ENCODE data around the gene P4HA2. TPM values are rescaled to one million over a fixed set of nuclear protein-coding genes. Genes with fewer than 3 reads are reported as not detected.

P4HA2 gene
- polyA plus RNA-seq, 1 donor from 2014 or later = 0.26 TPM

DNA sequence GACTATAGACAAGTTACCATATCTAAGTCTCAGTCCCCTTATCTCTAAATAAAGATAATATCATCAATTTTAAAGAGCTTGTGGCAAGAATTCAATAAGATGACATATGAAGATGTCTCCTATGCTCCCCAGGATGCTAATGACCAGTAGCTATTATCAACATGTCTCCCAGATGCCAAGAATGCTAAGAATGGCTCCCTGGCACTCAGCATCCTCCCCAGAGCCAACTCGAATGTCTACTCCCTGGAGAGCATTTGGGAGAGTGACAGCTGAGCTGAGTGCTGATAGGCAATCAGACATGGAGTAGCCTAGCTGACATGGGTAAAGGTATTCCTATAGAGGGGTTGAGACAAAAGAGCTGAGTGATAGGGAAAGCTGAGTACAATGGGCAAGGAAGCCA lies 15.9 kb downstream of the P4HA2 start:
- H3K27ac Mint-ChIP-seq = no peak overlapping the region
- H3K4me1 Mint-ChIP-seq = no peaks in the 10 kb centered on the region
- no peaks in the 10 kb centered on the region for H3K9me3 Mint-ChIP-seq
- H3K27me3 Mint-ChIP-seq = no peaks in the 10 kb centered on the region
- H3K4me3 Mint-ChIP-seq = no peak overlapping the region
- H3K36me3 Mint-ChIP-seq = peaks cover 2% of the 10 kb centered on the region

DNA sequence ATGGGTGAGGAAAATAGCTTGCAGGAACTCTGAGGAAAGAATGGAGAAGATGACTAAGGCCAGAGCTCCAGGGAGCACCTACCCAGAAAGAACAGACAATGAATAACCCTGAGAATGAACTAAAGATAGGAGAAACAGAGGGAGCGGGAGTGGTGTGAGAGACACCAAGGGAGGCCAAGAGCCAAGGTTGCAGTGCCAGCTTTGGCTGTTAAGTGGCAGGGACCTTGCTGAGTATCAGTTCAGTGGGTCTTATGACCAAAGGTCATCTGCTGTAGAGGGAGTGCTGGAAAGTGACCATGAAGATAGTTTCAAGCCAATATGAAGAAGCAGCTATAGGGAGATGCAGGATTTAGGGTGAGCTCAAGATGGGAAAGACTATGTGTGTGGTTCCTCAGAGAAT lies 16.7 kb downstream of the P4HA2 start:
- no peaks in the 10 kb centered on the region for H3K4me1 Mint-ChIP-seq
- no peaks in the 10 kb centered on the region for H3K27me3 Mint-ChIP-seq
- H3K27ac Mint-ChIP-seq = no peak overlapping the region
- peaks cover 2% of the 10 kb centered on the region for H3K36me3 Mint-ChIP-seq
- no peaks in the 10 kb centered on the region for H3K9me3 Mint-ChIP-seq
- H3K4me3 Mint-ChIP-seq = no peak overlapping the region

DNA sequence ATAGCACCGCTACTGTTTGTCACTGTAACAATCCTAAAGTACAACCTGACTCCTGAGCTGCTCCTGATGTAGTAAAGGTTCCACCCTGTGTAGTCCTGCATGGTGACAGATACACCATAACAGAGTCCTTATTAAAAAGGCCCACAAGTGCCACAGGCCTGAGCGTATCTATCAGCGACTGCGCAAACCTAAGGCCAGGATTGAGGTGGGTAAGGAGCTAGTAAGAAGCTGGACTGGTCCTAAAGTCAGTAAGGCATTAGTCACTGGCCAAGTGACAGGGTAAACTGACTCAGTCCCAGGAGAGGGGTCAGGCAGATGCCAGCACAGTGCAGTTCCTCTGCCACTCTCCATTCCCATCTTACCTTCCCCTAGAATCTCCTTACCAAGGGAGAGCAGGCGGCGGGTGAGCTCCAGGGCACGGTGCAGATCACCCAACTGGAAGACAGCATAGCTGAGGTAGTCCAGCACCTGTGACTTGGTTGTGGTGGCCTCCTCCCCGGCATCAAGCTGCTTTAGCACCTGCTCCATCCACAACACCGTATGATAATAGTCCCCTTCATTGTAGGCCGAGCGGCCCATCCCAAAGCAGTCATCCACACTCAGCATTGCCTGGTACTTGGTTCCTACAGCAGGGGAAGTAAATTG lies 17.6 kb downstream of the P4HA2 start:
- H3K9me3 Mint-ChIP-seq = no peaks in the 10 kb centered on the region
- no peaks in the 10 kb centered on the region for H3K4me1 Mint-ChIP-seq
- H3K27ac Mint-ChIP-seq = no peak overlapping the region
- H3K27me3 Mint-ChIP-seq = no peaks in the 10 kb centered on the region
- H3K4me3 Mint-ChIP-seq = no peak overlapping the region
- peaks cover 2% of the 10 kb centered on the region for H3K36me3 Mint-ChIP-seq

DNA sequence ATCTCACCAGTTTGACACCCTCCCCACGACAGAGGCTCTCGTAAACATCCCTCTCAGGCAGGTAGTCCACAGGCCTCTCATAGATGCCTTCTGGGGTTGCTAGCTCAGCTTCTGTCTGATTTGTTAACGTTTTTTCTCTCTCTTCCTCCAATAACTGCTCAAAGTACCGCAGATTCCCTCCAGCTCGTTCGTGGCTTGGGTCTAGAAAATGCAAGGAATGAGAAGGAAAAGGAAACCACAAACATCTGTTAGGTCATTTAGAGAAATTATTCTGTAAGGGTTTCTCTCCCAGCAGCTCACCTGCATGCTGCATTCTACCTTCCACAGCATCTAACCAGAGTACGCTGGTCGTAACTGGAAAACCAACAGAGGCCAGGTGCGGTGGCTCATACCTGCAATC lies 18.5 kb downstream of the P4HA2 start:
- Mint-ChIP-seq H3K9me3 (no peaks in the 10 kb centered on the region), H3K27me3 (no peaks in the 10 kb centered on the region), H3K27ac (no peak overlapping the region)

DNA sequence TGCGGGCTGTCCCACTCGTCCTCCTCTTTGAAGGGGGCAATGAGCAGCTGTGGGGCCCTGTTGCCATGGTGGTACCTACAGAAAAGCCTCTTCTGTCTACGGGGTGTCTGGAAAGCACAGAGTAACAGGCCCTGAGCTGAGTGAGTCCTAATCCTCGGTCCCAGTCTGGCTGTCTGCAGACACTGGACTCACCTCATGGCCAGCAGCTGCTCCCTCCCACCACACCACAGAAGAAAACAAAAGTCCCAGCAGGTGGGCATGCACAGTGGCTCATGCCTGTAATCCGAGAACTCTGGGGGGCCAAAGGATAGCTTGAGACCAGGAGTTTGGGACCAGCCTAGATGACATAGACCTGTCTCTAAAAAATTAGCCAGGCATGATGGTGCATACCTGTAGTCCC lies 19.9 kb downstream of the P4HA2 start:
- Mint-ChIP-seq H3K9me3 (no peaks in the 10 kb centered on the region), H3K4me3 (no peak overlapping the region), H3K27ac (no peak overlapping the region), H3K4me1 (peaks cover 0 to 3% (median 0%) of the 10 kb centered on the region in 3 donors), H3K36me3 (peaks cover 2% of the 10 kb centered on the region), H3K27me3 (no peaks in the 10 kb centered on the region)

More for the DNA sequence above, 18.5 kb downstream of the P4HA2 start:
- Mint-ChIP-seq H3K4me1 (peaks cover 0 to 3% (median 0%) of the 10 kb centered on the region in 3 donors), H3K36me3 (peaks cover 2% of the 10 kb centered on the region), H3K4me3 (no peak overlapping the region)

DNA sequence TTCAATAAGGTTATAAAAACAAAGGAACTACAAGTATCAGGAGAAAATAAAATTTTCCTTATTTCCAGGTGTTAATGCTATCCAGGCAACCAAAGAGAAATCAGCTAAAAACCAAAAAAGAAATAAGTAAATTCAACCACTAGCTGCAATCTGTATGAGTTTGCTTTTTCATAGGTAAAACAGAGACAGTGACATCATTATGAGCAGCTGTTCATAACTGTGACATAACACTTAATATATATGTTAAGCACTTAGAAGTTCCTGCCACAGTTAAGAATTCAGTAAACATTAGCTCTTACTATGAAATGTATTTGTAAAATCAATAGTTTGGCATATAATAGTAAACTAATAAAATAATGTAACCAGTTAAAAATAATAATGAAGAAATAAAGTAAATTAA lies 20.9 kb downstream of the P4HA2 start:
- Mint-ChIP-seq H3K9me3 (no peaks in the 10 kb centered on the region), H3K4me1 (peaks cover 0 to 3% (median 0%) of the 10 kb centered on the region in 3 donors), H3K27me3 (no peaks in the 10 kb centered on the region), H3K4me3 (no peak overlapping the region), H3K36me3 (peaks cover 2% of the 10 kb centered on the region), H3K27ac (no peak overlapping the region)

DNA sequence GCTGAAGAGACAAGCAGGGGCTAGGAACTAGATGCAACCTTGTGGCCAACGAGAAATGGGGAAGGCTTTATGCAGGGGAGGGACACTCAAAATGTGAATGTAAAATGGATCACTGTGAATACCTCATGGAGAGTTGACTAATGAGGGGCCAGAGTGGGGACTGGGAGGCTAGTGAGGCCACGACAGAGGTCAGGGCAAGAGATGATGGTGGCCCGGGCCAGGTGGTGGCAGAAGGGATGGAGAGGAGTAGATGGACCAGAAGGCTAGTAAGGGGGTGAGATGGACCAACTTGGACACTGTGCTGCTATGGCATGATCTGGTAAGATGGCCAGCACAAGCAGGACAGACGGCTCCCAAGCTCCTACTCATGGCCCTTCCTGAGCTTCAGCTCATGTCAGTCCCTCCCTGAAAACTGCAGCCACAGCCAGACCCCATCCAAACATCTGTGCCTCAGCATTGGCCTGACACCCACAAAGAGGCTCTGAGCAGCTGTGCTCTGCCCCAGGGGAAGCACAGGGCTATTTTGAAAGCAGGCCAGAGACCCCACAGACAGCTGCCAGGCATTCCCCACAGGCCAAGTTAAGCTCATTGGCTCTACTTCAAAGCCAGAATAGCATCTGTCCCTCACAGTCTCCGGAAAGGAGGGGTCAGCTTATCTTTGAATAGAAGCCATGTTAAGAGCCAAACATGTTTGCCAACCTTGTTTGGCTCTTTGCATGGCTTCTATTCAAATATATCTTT lies 22.1 kb downstream of the P4HA2 start:
- peaks cover 2% of the 10 kb centered on the region for H3K36me3 Mint-ChIP-seq
- peaks cover 0 to 3% (median 0%) of the 10 kb centered on the region in 3 donors for H3K4me1 Mint-ChIP-seq
- H3K27ac Mint-ChIP-seq = peak overlapping the region in 1 of 3 donors; percentile 24
- H3K27me3 Mint-ChIP-seq = no peaks in the 10 kb centered on the region
- no peaks in the 10 kb centered on the region for H3K9me3 Mint-ChIP-seq
- no peak overlapping the region for H3K4me3 Mint-ChIP-seq

DNA sequence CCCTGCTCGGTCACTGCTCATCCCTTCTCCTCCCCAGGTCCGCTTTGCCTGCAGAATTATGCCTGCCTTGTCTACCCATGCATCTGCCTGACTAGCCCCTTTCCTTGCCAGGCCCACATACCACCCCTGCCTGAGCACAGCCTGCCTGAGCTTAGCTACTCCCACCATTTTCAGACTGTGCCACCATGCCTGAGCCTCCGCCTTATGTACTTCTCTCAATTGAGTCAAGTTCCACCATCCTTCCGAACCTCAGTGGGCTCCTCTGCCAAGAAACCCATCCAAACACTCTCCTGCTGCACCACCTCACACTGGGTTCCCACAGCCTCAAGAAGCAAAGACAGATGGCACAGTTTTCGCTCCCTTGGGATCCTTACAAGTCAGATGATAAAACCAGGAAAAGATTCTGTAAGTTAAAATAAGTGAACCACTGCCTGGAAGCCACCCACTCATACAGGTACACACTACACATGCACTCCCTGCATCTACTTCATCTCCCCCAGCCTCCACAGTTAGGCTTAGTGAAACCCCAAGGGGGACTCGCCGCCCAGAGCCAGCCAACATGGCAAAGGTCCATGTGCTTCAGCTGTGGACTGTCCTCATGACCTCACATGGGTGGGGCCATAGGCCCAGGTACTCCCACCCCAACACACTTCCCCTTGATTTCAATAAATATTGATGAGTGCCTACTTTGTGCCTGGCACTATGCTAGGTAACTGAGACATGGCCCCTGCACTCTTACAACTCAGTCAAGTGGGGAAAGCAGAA lies 23.1 kb downstream of the P4HA2 start:
- Mint-ChIP-seq H3K27ac (no peak overlapping the region), H3K27me3 (no peaks in the 10 kb centered on the region), H3K4me1 (peaks cover 0 to 3% (median 0%) of the 10 kb centered on the region in 3 donors), H3K36me3 (peaks cover 2% of the 10 kb centered on the region), H3K9me3 (no peaks in the 10 kb centered on the region), H3K4me3 (no peak overlapping the region)

DNA sequence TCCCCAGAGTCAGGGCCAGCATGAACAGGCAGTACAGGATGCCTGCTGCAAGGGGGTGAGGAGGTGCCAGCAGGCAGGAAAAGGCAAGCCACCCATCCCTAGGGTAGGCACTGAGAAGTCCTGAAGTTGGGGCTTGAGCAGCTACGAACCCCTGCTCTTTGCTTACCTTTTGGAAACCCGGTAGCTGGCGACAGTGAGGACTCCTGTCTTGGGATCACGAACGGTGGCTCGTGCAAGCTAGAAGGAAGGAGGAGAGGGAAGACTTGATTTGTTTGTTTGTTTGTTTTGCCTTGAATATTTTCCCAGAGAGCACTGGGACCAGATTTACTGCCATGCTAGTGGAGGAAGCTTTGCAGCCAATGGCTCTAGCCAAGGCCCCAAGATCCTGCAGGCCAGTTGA lies 23.7 kb downstream of the P4HA2 start:
- no peak overlapping the region for H3K27ac Mint-ChIP-seq
- no peak overlapping the region for H3K4me3 Mint-ChIP-seq
- peaks cover 2% of the 10 kb centered on the region for H3K36me3 Mint-ChIP-seq
- H3K9me3 Mint-ChIP-seq = no peaks in the 10 kb centered on the region
- peaks cover 0 to 3% (median 0%) of the 10 kb centered on the region in 3 donors for H3K4me1 Mint-ChIP-seq
- no peaks in the 10 kb centered on the region for H3K27me3 Mint-ChIP-seq

DNA sequence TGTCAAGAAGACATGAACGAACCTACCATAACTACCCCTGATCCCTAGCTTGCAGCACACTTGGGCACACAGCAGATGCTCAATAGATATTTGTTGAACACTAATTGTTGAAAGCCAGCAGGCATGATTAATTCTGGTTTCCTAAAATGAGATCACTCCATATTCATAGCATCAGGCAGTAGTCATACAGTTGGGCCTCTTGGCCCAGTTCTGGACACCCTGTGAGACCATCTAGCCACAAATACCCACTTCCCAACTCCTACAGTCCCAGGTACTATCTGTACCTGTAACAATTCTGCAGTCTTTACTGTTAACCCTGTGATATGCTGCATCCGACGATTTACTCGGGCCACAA lies 24.2 kb downstream of the P4HA2 start:
- H3K4me1 Mint-ChIP-seq = peaks cover 0 to 3% (median 0%) of the 10 kb centered on the region in 3 donors
- no peaks in the 10 kb centered on the region for H3K9me3 Mint-ChIP-seq
- H3K27ac Mint-ChIP-seq = no peak overlapping the region
- no peaks in the 10 kb centered on the region for H3K27me3 Mint-ChIP-seq
- peaks cover 2% of the 10 kb centered on the region for H3K36me3 Mint-ChIP-seq
- H3K4me3 Mint-ChIP-seq = no peak overlapping the region

DNA sequence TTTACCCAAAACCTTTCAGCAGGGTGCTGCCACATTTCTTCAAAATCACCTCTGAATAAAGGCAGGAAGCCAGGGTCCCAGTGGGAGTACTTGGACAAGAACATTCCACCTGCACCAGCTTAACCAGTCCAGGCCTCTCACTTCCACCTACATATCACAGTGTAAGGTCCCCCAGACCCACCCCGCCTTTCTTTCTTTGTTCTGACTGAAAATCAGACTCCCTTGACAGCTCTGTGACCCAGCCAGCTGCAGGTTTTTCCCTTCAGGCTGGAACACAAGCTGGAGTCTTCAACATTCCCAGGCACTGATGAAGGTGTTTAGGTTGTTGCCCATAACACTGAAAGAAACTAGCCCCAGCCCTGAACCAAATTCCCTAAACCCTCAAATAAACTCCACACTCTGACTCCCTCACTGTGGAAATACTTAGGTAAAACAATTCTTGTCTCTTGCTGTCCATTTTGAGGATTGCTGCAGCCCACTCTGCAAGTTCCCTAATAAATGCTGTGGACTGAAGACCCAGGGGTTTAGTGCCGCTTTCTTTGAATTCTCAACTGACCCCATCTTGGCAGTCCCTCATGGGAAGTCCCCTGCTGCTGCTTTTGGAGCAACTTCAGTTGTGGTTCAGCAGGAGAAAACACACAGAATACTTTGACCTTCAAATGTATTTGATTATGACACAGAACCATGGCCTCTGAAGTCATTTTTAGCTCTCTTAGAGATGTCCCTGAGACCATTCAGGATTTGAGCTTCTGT lies 24.8 kb downstream of the P4HA2 start:
- Mint-ChIP-seq H3K27me3 (no peaks in the 10 kb centered on the region), H3K4me3 (no peak overlapping the region), H3K4me1 (peaks cover 0 to 3% (median 0%) of the 10 kb centered on the region in 3 donors), H3K27ac (no peak overlapping the region), H3K9me3 (no peaks in the 10 kb centered on the region), H3K36me3 (no peaks in the 10 kb centered on the region)

DNA sequence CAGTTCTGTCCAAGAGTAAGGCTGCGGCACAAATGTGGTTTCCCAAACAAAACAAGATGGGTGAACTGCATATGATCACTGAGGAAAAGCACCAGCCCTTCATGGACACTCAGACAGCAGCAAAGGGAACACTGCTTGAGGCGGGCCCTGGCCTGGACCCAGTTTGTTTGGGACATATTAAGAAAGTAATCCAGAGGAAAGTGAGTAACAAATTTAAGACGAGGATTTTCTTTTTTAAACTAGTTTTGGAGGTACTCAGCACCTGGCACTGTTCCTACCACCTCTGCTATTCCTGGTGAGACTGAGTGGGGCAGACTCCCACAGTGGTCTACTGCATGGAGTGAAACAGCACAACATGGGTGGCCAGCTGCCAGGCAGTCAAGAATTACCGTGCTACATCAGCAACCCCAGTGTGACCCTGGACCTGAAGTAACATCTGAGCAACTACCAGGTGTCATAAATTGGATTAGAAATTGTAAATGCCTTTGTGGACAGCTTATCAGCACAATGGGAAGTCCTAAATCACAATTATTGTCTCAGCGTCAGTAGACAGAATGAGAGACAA lies 28.5 kb downstream of the P4HA2 start:
- Mint-ChIP-seq H3K27me3 (no peaks in the 10 kb centered on the region), H3K27ac (no peak overlapping the region), H3K9me3 (no peaks in the 10 kb centered on the region), H3K4me3 (no peak overlapping the region), H3K36me3 (no peaks in the 10 kb centered on the region), H3K4me1 (no peaks in the 10 kb centered on the region)

DNA sequence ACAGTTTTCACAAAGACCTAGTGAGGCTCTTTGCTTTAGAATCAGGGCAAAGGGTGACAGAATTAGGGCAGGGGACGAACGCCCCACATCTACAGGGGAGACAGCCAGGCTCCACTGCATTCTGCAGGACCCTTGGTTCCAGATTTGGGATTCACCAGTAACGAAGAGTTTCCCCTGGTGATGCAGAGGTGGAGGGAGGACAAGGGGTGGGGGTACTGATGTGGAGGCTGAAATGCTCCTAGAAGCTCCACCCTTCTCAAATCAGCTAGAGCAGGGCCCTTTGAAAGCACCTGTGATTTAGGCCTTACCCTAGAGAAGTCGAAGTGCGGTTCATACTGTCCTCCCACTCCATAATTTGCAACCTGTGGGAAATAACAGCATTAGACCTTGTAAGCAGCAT lies 29.1 kb downstream of the P4HA2 start:
- H3K9me3 Mint-ChIP-seq = no peaks in the 10 kb centered on the region
- no peaks in the 10 kb centered on the region for H3K27me3 Mint-ChIP-seq
- peaks cover 0 to 2% (median 0%) of the 10 kb centered on the region in 3 donors for H3K4me1 Mint-ChIP-seq
- H3K4me3 Mint-ChIP-seq = no peak overlapping the region
- H3K36me3 Mint-ChIP-seq = no peaks in the 10 kb centered on the region
- no peak overlapping the region for H3K27ac Mint-ChIP-seq

DNA sequence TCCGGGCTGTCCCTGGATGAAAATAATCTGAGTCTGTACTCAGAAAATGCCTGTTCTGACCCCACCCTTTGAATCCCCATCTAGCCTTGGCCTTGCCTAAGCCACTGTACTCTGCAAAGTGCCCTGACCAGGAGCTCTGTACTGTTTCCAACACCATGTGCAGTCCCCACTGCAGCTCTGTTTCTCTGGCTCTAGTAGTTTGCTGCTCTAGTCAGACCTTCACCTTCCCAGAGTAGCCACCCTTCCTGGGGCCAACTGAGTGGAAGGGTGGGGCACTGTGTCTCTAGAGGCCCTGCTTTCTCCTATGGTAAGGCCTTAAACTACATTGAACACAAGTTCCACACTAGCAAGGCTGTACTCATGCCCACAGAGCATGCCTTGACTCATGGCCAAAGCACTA lies 31.9 kb downstream of the P4HA2 start:
- no peak overlapping the region for H3K4me3 Mint-ChIP-seq
- peaks cover 0 to 2% (median 0%) of the 10 kb centered on the region in 3 donors for H3K4me1 Mint-ChIP-seq
- H3K27me3 Mint-ChIP-seq = no peaks in the 10 kb centered on the region
- H3K36me3 Mint-ChIP-seq = no peaks in the 10 kb centered on the region
- H3K27ac Mint-ChIP-seq = peak overlapping the region in 1 of 3 donors; percentile 50
- H3K9me3 Mint-ChIP-seq = no peaks in the 10 kb centered on the region

All from IgD-negative memory B cell (primary cell).